MCF 10A (cell line): Measurements from ENCODE around the gene BDKRB2. TPM values are rescaled to one million over a fixed set of nuclear protein-coding genes. Genes with fewer than 3 reads are reported as not detected.
A peak's percentile ranks its signal among the peaks of the same experiment; 100 is the strongest.

ENCODE experiments used
- BruUV-seq: library from RNA; stranded (reverse); fragments of 400-500 nt; replicated peaks from 2 replicates; lab custom pipeline; 2021; lab: Mats Ljungman, UMichigan
- CTCF ChIA-PET: fragments of 300-600 bp; sonication (Branson Sonifier 250); formaldehyde crosslinking; extraction: SDS; loops from one replicate; lab custom pipeline; 2021; ENCODE audit warnings: antibody characterized with exemption, inconsistent platforms; lab: Yijun Ruan, JAX
- POLR2A ChIA-PET: fragments of 300-600, 350-650 bp; sonication (Branson Sonifier 250); formaldehyde crosslinking; extraction: SDS; loops from one replicate; lab custom pipeline; 2020; ENCODE audit warnings: antibody characterized with exemption, inconsistent platforms; lab: Yijun Ruan, JAX
- DNase-seq: peaks from one replicate; pipeline ENCODE4 v3.0.0-alpha.2; 2018; ENCODE audit not compliant: unreplicated experiment
- H3K27ac Mint-ChIP-seq: one replicate; pipeline ENCODE4 v1.8.0; 2022; ENCODE audit warnings: mild to moderate bottlenecking, low read depth, mixed read lengths; ENCODE audit not compliant: unreplicated experiment
- H3K27me3 Mint-ChIP-seq: one replicate; pipeline ENCODE4 v1.8.0; 2022; ENCODE audit warnings: mixed read lengths; ENCODE audit not compliant: insufficient read depth, unreplicated experiment
- H3K36me3 Mint-ChIP-seq: one replicate; pipeline ENCODE4 v1.8.0; 2022; ENCODE audit warnings: mild to moderate bottlenecking, moderate library complexity, mixed read lengths; ENCODE audit not compliant: insufficient read depth, unreplicated experiment
- H3K4me1 Mint-ChIP-seq: one replicate; pipeline ENCODE4 v1.8.0; 2022; ENCODE audit warnings: mixed read lengths; ENCODE audit not compliant: insufficient read depth, unreplicated experiment
- H3K4me3 Mint-ChIP-seq: one replicate; pipeline ENCODE4 v1.8.0; 2022; ENCODE audit warnings: mild to moderate bottlenecking, moderate library complexity, mixed read lengths; ENCODE audit not compliant: unreplicated experiment
- H3K9me3 Mint-ChIP-seq: one replicate; pipeline ENCODE4 v1.8.0; 2022; ENCODE audit warnings: mixed read lengths; ENCODE audit not compliant: unreplicated experiment
- CTCF ChIP-seq: fragments of 200-600 bp; IDR thresholded peaks from one replicate; pipeline ENCODE4 v1.8.0; 2022; ENCODE audit warnings: antibody characterized with exemption, mild to moderate bottlenecking; ENCODE audit not compliant: unreplicated experiment
- intact Hi-C: fragments of 100-400 bp; cut with micrococcal nuclease; formaldehyde crosslinking; loops from 2 replicates; pipeline ENCODE4 v1.14.1; 2022
- total RNA-seq: library from RNA; stranded (reverse); gene quantifications from 2 replicates; pipeline ENCODE4 v1.2.3, GENCODE V29; 2022

BDKRB2 gene
- total RNA-seq, 1 experiment from 2014 or later, result 2.8 TPM

GRCh38 chr14:96271421-96271762 lies 66.8 kb downstream of the BDKRB2 start:
- CTCF ChIA-PET, result interaction anchor here (0.6 to 10.2 kb wide), 7 partner anchors 15 to 729 kb away, joined by 3 to 298 read pairs (median 5); partner anchors contain the start of gene BDKRB1
- intact Hi-C loops, result loop anchor here (1.0 to 10.0 kb wide), 2 partner anchors 171 to 707 kb away; no protein-coding TSS in a partner anchor

DNA sequence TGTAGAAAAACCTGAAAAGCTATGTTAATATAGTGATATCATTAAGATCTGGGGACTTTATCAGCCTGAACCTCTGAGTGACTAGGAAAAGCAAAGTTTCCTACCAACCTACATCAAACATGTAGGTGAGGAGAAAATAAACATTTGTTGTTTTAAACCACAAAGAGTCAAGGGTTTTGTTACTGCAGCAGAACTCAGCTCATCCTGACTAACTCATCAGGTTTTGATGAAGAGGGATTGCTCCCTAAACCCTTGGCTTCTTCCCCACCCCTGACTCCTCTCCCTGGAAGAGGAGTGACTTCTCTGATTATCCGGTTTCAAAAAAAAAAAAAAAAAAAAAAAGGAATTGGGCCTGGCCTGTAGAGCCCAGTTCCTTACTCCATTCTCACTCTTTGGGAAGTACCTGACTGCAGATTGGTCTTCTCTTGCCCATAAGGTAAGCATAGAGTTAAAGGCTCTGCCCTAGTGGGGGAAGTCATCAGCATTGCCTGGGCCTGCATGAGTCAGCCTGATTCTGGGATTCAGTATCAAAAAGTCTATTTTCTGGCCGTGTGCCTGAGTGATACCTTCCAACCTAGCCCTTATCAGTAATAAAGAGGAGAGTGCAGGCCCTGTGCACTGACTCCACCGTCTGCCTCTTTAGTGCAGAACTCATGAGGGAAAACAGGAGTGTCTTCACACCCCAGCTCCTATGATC lies 68.3 kb downstream of the BDKRB2 start:
- intact Hi-C loops, result loop anchor here (10.0 kb wide), 1 partner anchor 708 kb away; no protein-coding TSS in a partner anchor
- BruUV-seq, result no TSS peak
- peak; percentile 36 for DNase-seq
- no peaks in the 10 kb centered on the region for H3K9me3 Mint-ChIP-seq
- H3K27me3 Mint-ChIP-seq, result no peaks in the 10 kb centered on the region
- H3K4me3 Mint-ChIP-seq, result no peak overlapping the region
- POLR2A ChIA-PET, result interaction anchor here (0.7 to 1.9 kb wide), 5 partner anchors 48 to 177 kb away, joined by 3 to 8 read pairs (median 3); no protein-coding TSS in a partner anchor
- H3K27ac Mint-ChIP-seq, result no peak overlapping the region
- CTCF ChIA-PET, result interaction anchor here (1.1 to 10.2 kb wide), 6 partner anchors 10 to 279 kb away, joined by 3 to 298 read pairs (median 33); no protein-coding TSS in a partner anchor
- H3K36me3 Mint-ChIP-seq, result no peaks in the 10 kb centered on the region
- peaks cover 27% of the 10 kb centered on the region for H3K4me1 Mint-ChIP-seq
- TF ChIP-seq CTCF, result no peak

More at GRCh38 chr14:96271421-96271762, 66.8 kb downstream of the BDKRB2 start:
- POLR2A ChIA-PET, result interaction anchor here (0.8 to 1.2 kb wide), 4 partner anchors 15 to 266 kb away, joined by 3 to 5 read pairs (median 4); partner anchors contain the start of gene BDKRB1
- peak; percentile 77 for DNase-seq
- BruUV-seq, result no TSS peak
- Mint-ChIP-seq H3K27me3 (no peaks in the 10 kb centered on the region), H3K4me3 (no peak overlapping the region), H3K9me3 (no peaks in the 10 kb centered on the region), H3K27ac (no peak overlapping the region), H3K36me3 (no peaks in the 10 kb centered on the region), H3K4me1 (peaks cover 38% of the 10 kb centered on the region)
- no peak for TF ChIP-seq CTCF

DNA sequence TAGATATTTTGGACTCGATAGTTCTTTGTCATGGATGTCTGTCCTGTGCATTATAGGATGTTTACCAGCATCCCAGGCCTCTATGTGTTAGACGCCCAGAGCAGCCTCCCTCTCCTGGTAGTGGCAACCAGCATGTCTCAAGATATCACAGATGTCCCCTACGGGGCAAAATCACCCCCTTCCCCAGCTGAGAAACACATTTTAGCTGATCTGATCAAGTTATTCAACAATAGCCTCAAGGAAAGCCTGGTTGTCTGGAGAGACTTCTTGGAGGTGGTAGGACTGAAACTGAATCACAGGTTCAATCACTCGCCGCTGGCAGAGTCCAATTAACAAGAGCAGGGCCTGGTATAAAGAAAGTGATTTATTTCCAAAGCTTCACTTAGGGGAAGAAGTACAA lies 69.0 kb downstream of the BDKRB2 start:
- no peak for TF ChIP-seq CTCF
- H3K4me1 Mint-ChIP-seq, result peaks cover 26% of the 10 kb centered on the region
- ChIA-PET POLR2A (interaction anchor here (1.6 to 1.9 kb wide), 3 partner anchors 48 to 175 kb away, joined by 5 to 8 read pairs (median 5); no protein-coding TSS in a partner anchor), CTCF (interaction anchor here (0.9 to 10.2 kb wide), 10 partner anchors 11 to 279 kb away, joined by 3 to 298 read pairs (median 12); no protein-coding TSS in a partner anchor)
- H3K36me3 Mint-ChIP-seq, result peaks cover 4% of the 10 kb centered on the region
- no peaks in the 10 kb centered on the region for H3K9me3 Mint-ChIP-seq
- intact Hi-C loops, result loop anchor here (2.0 to 10.0 kb wide), 2 partner anchors 217 to 709 kb away; no protein-coding TSS in a partner anchor
- no peak overlapping the region for H3K4me3 Mint-ChIP-seq
- BruUV-seq, result no TSS peak
- no peak overlapping the region for H3K27ac Mint-ChIP-seq
- no peaks in the 10 kb centered on the region for H3K27me3 Mint-ChIP-seq
- no peak for DNase-seq

- DNase-seq, result no peak
- no peak for TF ChIP-seq CTCF
- H3K27me3 Mint-ChIP-seq, result no peaks in the 10 kb centered on the region
- no peak overlapping the region for H3K4me3 Mint-ChIP-seq
- no peak overlapping the region for H3K27ac Mint-ChIP-seq
- H3K4me1 Mint-ChIP-seq, result peaks cover 21% of the 10 kb centered on the region
- no peaks in the 10 kb centered on the region for H3K9me3 Mint-ChIP-seq
- POLR2A ChIA-PET, result interaction anchor here (1.6 to 2.1 kb wide), 4 partner anchors 49 to 175 kb away, joined by 5 to 8 read pairs (median 5); no protein-coding TSS in a partner anchor
- no TSS peak for BruUV-seq
- peaks cover 5% of the 10 kb centered on the region for H3K36me3 Mint-ChIP-seq
- intact Hi-C loops, result loop anchor here (2.0 to 10.0 kb wide), 2 partner anchors 217 to 709 kb away; no protein-coding TSS in a partner anchor
- CTCF ChIA-PET, result interaction anchor here (0.9 to 10.2 kb wide), 14 partner anchors 12 to 714 kb away, joined by 3 to 298 read pairs (median 8); partner anchors contain the start of gene BDKRB1
Observed at GRCh38 chr14:96274122-96274521, 69.5 kb downstream of the BDKRB2 start.
